H9 (cell line): ENCODE measurements around the gene TSHZ1. TPM values are rescaled to one million over a fixed set of nuclear protein-coding genes. Genes with fewer than 3 reads are reported as not detected.

Experiments used
- DNase-seq: peaks from one replicate; pipeline ENCODE4 v3.0.0-alpha.2; 2017
- H2AFZ ChIP-seq: one replicate; pipeline ENCODE4 v1.6.1; 2013; ENCODE audit warnings: mild to moderate bottlenecking, low read length, control low read depth, moderate library complexity
- H2AK5ac ChIP-seq: 2 replicates; pipeline ENCODE4 v1.6.1; 2013; ENCODE audit warnings: low read length, control low read depth, mixed read lengths; ENCODE audit not compliant: insufficient read length
- H2BK120ac ChIP-seq: one replicate; pipeline ENCODE4 v1.6.1; 2013; ENCODE audit warnings: low read depth, mild to moderate bottlenecking, low read length, control low read depth, inconsistent platforms; ENCODE audit not compliant: poor library complexity, severe bottlenecking
- H2BK12ac ChIP-seq: 2 replicates; pipeline ENCODE4 v1.6.1; 2013; ENCODE audit warnings: low read length, control low read depth, mixed read lengths, low read depth; ENCODE audit not compliant: insufficient read length
- H2BK15ac ChIP-seq: 2 replicates; pipeline ENCODE4 v1.6.1; 2013; ENCODE audit warnings: low read depth, low read length, control low read depth
- H2BK20ac ChIP-seq: one replicate; pipeline ENCODE4 v1.6.1; 2013; ENCODE audit warnings: low read depth, mild to moderate bottlenecking, low read length, control low read depth, inconsistent platforms; ENCODE audit not compliant: poor library complexity, severe bottlenecking
- H2BK5ac ChIP-seq: 2 replicates; pipeline ENCODE4 v1.6.1; 2013; ENCODE audit warnings: low read length, control low read depth, mixed read lengths; ENCODE audit not compliant: insufficient read length
- H3K14ac ChIP-seq: 2 replicates; pipeline ENCODE4 v1.6.1; 2013; ENCODE audit warnings: low read length, control low read depth; ENCODE audit not compliant: insufficient read depth
- H3K18ac ChIP-seq: 2 replicates; pipeline ENCODE4 v1.6.1; 2013; ENCODE audit warnings: low read depth, mild to moderate bottlenecking, mixed read lengths, low read length, control low read depth; ENCODE audit not compliant: insufficient read length
- H3K23ac ChIP-seq: 2 replicates; pipeline ENCODE4 v1.6.1; 2013; ENCODE audit warnings: low read length, control low read depth, mixed read lengths, low read depth; ENCODE audit not compliant: insufficient read length
- H3K23me2 ChIP-seq: 2 replicates; pipeline ENCODE4 v1.6.1; 2013; ENCODE audit warnings: low read depth, mild to moderate bottlenecking, mixed read lengths, low read length, control low read depth; ENCODE audit not compliant: insufficient read length, poor library complexity, severe bottlenecking
- H3K27ac ChIP-seq: 2 replicates; pipeline ENCODE4 v1.5.1; 2013; ENCODE audit warnings: low read length, control low read depth, mixed read lengths, low read depth; ENCODE audit not compliant: insufficient read length
- H3K27me3 ChIP-seq: 2 replicates; pipeline ENCODE4 v1.6.1; 2013; ENCODE audit warnings: low read length, control low read depth, inconsistent platforms; ENCODE audit not compliant: insufficient read depth
- H3K4ac ChIP-seq: 2 replicates; pipeline ENCODE4 v1.6.1; 2013; ENCODE audit warnings: low read depth, mild to moderate bottlenecking, control low read depth, inconsistent platforms, low read length, moderate library complexity
- H3K4me1 ChIP-seq: 2 replicates; pipeline ENCODE4 v1.6.1; 2013; ENCODE audit warnings: low read length, control low read depth, inconsistent platforms; ENCODE audit not compliant: insufficient read depth
- H3K4me2 ChIP-seq: 2 replicates; pipeline ENCODE4 v1.6.1; 2013; ENCODE audit warnings: low read length, control low read depth, mixed read lengths; ENCODE audit not compliant: insufficient read length, insufficient read depth
- H3K56ac ChIP-seq: 2 replicates; pipeline ENCODE4 v1.6.1; 2013; ENCODE audit warnings: low read depth, mild to moderate bottlenecking, mixed read lengths, low read length, control low read depth; ENCODE audit not compliant: insufficient read length
- H3K79me1 ChIP-seq: 2 replicates; pipeline ENCODE4 v1.6.1; 2013; ENCODE audit warnings: low read depth, mild to moderate bottlenecking, moderate library complexity, low read length, control low read depth, inconsistent platforms; ENCODE audit not compliant: insufficient read depth, poor library complexity, severe bottlenecking
- H3K79me2 ChIP-seq: 2 replicates; pipeline ENCODE4 v1.6.1; 2013; ENCODE audit warnings: low read length, control low read depth, inconsistent platforms; ENCODE audit not compliant: insufficient read depth
- H3K9ac ChIP-seq: 2 replicates; pipeline ENCODE4 v1.6.1; 2013; ENCODE audit warnings: low read length, control low read depth, mixed read lengths; ENCODE audit not compliant: insufficient read length; ENCODE audit errors: extremely low read depth
- H3K9me3 ChIP-seq: one replicate; pipeline ENCODE4 v1.6.1; 2013; ENCODE audit warnings: low read depth, low read length, inconsistent platforms; ENCODE audit not compliant: control insufficient read depth
- H3T11ph ChIP-seq: one replicate; pipeline ENCODE4 v1.6.1; 2013; ENCODE audit warnings: mild to moderate bottlenecking, low read length, control low read depth, inconsistent platforms
- H4K20me1 ChIP-seq: one replicate; pipeline ENCODE4 v1.6.1; 2013; ENCODE audit not compliant: control insufficient read depth, insufficient read length, insufficient read depth
- H4K5ac ChIP-seq: 2 replicates; pipeline ENCODE4 v1.6.1; 2013; ENCODE audit warnings: low read depth, mild to moderate bottlenecking, mixed read lengths, low read length, control low read depth; ENCODE audit not compliant: insufficient read length
- H4K8ac ChIP-seq: replicated peaks from 2 replicates; pipeline ENCODE4 v1.6.1; 2013; ENCODE audit warnings: low read length, control low read depth, mixed read lengths, low read depth; ENCODE audit not compliant: insufficient read length
- H4K91ac ChIP-seq: 2 replicates; pipeline ENCODE4 v1.6.1; 2013; ENCODE audit warnings: low read depth, mild to moderate bottlenecking, moderate library complexity, mixed read lengths, low read length, control low read depth; ENCODE audit not compliant: insufficient read length
- H3K27ac Mint-ChIP-seq, 3 experiments: 2 replicates in 2 of 3; 3 replicates in 1 of 3; pipeline ENCODE4 v1.8.0; 2020 to 2021; ENCODE audit warnings: mixed read lengths in 3 of 3, mild to moderate bottlenecking in 1 of 3, moderate library complexity in 1 of 3
- H3K27me3 Mint-ChIP-seq: 2 replicates; pipeline ENCODE4 v1.8.0; 2021; ENCODE audit warnings: low read depth, mild to moderate bottlenecking, moderate library complexity, mixed read lengths
- H3K36me3 Mint-ChIP-seq, 3 experiments: 2 replicates in 2 of 3; 3 replicates in 1 of 3; pipeline ENCODE4 v1.8.0; 2020 to 2021; ENCODE audit warnings: low read depth in 3 of 3, mixed read lengths in 3 of 3; ENCODE audit not compliant: insufficient read depth in 1 of 3
- H3K4me1 Mint-ChIP-seq, 2 experiments: 2 replicates each; pipeline ENCODE4 v1.8.0; 2020; ENCODE audit warnings: mixed read lengths in 2 of 2
- H3K4me3 Mint-ChIP-seq, 2 experiments: 2 replicates in 1 of 2; 3 replicates in 1 of 2; pipeline ENCODE4 v1.8.0; 2020 to 2021; ENCODE audit warnings: mild to moderate bottlenecking in 2 of 2, mixed read lengths in 2 of 2, moderate library complexity in 1 of 2
- H3K9me3 Mint-ChIP-seq, 2 experiments: 2 replicates in 1 of 2; 3 replicates in 1 of 2; pipeline ENCODE4 v1.8.0; 2020; ENCODE audit warnings: mild to moderate bottlenecking in 2 of 2, mixed read lengths in 2 of 2, moderate library complexity in 1 of 2
- WGBS: extraction: QIAGEN DNeasy Blood & Tissue Kit; methylation state at CpG from one replicate; pipeline ENCODE4 v1.1.7; 2013; ENCODE audit warnings: missing lambda C conversion rate, low lambda C conversion rate, mixed read lengths; ENCODE audit not compliant: insufficient read length; ENCODE audit errors: extremely low coverage; 5-methylcytosine and 5-hydroxymethylcytosine counted together
- total RNA-seq: library from RNA; stranded (reverse); gene quantifications from 2 replicates; pipeline ENCODE4 v1.2.1, GENCODE V29; 2021
- TF ChIP-seq, protein P1 (sequence below): fragments of 200-600 bp; sonication (generic); conservative IDR thresholded peaks from 3 replicates; pipeline ENCODE4 v1.8.0; 2021; ENCODE audit warnings: antibody characterized with exemption, mild to moderate bottlenecking

Gene TSHZ1
- total RNA-seq, 1 experiment from 2014 or later: 0.15 TPM

- no peaks in the 10 kb centered on the region; a peak in 1 of 7 replicates for H3K36me3 Mint-ChIP-seq
- no peak overlapping the region for H3K23ac ChIP-seq
- no peak overlapping the region for H4K8ac ChIP-seq
- H3K9ac ChIP-seq: no peak overlapping the region
- TF ChIP-seq, protein P1, sequence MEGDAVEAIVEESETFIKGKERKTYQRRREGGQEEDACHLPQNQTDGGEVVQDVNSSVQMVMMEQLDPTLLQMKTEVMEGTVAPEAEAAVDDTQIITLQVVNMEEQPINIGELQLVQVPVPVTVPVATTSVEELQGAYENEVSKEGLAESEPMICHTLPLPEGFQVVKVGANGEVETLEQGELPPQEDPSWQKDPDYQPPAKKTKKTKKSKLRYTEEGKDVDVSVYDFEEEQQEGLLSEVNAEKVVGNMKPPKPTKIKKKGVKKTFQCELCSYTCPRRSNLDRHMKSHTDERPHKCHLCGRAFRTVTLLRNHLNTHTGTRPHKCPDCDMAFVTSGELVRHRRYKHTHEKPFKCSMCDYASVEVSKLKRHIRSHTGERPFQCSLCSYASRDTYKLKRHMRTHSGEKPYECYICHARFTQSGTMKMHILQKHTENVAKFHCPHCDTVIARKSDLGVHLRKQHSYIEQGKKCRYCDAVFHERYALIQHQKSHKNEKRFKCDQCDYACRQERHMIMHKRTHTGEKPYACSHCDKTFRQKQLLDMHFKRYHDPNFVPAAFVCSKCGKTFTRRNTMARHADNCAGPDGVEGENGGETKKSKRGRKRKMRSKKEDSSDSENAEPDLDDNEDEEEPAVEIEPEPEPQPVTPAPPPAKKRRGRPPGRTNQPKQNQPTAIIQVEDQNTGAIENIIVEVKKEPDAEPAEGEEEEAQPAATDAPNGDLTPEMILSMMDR: no peak
- H3K23me2 ChIP-seq: no peaks in the 10 kb centered on the region
- H2BK5ac ChIP-seq: no peak overlapping the region
- H2BK12ac ChIP-seq: no peak overlapping the region
- no peaks in the 10 kb centered on the region for H4K20me1 ChIP-seq
- no peak overlapping the region for H3K27ac ChIP-seq
- no peak overlapping the region for H2BK15ac ChIP-seq
- no peak overlapping the region for H2AFZ ChIP-seq
- H3T11ph ChIP-seq: no peak overlapping the region
- H3K79me2 ChIP-seq: no peaks in the 10 kb centered on the region
- H3K18ac ChIP-seq: no peak overlapping the region
- no peak overlapping the region for H4K91ac ChIP-seq
- H2BK120ac ChIP-seq: no peak overlapping the region
- no peaks in the 10 kb centered on the region for H3K27me3 Mint-ChIP-seq
- no peaks in the 10 kb centered on the region for H3K79me1 ChIP-seq
- H3K27me3 ChIP-seq: no peaks in the 10 kb centered on the region
- no peak overlapping the region for H2BK20ac ChIP-seq
- no peak overlapping the region for H4K5ac ChIP-seq
- H3K4me2 ChIP-seq: no peak overlapping the region
- no peaks in the 10 kb centered on the region for H3K9me3 ChIP-seq
- H3K4me1 ChIP-seq: no peaks in the 10 kb centered on the region
- no peak overlapping the region for H3K4ac ChIP-seq
- no peak overlapping the region for H3K4me3 Mint-ChIP-seq
- H2AK5ac ChIP-seq: no peak overlapping the region
- WGBS: no CpG with 5 or more reads among the region's 2 CpGs
- H3K9me3 Mint-ChIP-seq: peaks cover 9 to 17% of the 10 kb centered on the region in 2 experiments
- no peak overlapping the region for H3K56ac ChIP-seq
- H3K27ac Mint-ChIP-seq: no peak overlapping the region
- DNase-seq: no peak
- H3K4me1 Mint-ChIP-seq: no peaks in the 10 kb centered on the region
- no peak overlapping the region for H3K14ac ChIP-seq
Measured at GRCh38 chr18:75307530-75307929, 96.9 kb downstream of the TSHZ1 start.
